HG02852 (cell line): ENCODE measurements around the gene PDSS2.
"Not testable (repeated sequence)": the region's sequence is repeated elsewhere in the genome, so short reads cannot be mapped to it uniquely, and the experiment has no call there.

Experiments used
- ATAC-seq: cut with Tn5 transposase; IDR thresholded peaks from one replicate; pipeline ENCODE4 v1.9.1; 2021; ENCODE audit warnings: mild to moderate bottlenecking, moderate library complexity; ENCODE audit not compliant: unreplicated experiment

Gene PDSS2

GRCh38 chr6:107230448-107230847 lies 228.9 kb downstream of the PDSS2 start:
- ATAC-seq = no peak

GRCh38 chr6:107230024-107230423 lies 229.3 kb downstream of the PDSS2 start:
- no peak for ATAC-seq

DNA sequence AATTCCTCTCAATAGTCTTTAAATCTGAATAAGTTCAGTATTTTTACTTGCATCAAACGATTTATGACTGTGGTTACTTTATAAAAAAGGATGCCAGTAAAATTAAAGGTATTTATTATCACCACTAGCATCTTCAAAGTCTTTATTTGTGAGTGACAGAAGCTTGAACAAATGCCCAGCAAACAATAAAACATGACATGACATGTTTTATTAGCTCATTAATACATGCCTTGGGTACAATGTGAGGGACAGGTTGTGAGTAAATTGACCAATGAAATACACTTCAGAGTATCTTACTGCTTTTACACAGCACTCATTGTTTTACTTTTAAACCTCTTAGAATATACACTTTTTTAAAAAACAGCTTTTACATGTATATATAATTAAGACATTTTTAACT lies 230.6 kb downstream of the PDSS2 start:
- no peak for ATAC-seq

- ATAC-seq = no peak
Measured at GRCh38 chr6:107221519-107221918, 237.8 kb downstream of the PDSS2 start.

GRCh38 chr6:107219851-107220250 lies 239.5 kb downstream of the PDSS2 start:
- ATAC-seq = no peak

DNA sequence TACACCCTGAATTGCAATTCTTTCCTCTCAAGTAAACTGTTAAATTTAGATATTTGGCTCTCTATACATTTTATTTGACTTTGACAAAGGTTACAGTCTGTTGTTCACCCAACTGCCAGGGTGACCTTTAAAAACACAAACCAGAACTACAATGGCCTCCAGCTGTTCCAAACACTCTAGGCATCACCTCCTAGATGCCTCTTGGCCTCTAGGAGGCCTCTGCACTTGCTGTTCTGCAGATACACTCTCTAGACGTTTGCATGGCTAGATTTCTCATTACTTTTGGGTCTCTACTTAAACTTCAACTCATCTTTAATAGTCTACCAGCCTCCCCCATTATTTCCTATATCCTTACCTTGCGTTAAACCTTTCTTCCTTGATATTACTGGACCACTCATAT lies 241.2 kb downstream of the PDSS2 start:
- ATAC-seq = no peak

DNA sequence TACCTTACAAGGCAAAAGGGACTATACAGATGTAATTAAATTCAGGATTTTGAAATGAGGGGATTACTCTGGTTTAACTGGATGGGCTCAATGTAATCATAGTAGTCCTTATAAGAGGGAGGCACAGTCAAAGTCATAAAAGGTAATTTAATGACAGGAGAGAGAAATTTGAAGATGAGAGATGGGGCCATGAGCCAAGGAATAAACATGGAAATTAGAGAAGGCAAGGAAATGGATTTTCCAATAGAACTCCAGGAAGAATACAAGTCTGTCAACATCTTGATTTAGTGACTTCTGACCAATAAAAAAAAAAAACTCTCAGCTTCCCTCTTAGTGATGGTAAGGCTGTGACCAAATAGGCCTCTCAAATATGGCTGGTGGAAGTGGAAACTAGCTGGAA lies 242.1 kb downstream of the PDSS2 start:
- ATAC-seq = no peak

GRCh38 chr6:107216197-107216933 lies 243.0 kb downstream of the PDSS2 start:
- no peak for ATAC-seq

GRCh38 chr6:107215334-107215733 lies 244.0 kb downstream of the PDSS2 start:
- ATAC-seq = no peak

DNA sequence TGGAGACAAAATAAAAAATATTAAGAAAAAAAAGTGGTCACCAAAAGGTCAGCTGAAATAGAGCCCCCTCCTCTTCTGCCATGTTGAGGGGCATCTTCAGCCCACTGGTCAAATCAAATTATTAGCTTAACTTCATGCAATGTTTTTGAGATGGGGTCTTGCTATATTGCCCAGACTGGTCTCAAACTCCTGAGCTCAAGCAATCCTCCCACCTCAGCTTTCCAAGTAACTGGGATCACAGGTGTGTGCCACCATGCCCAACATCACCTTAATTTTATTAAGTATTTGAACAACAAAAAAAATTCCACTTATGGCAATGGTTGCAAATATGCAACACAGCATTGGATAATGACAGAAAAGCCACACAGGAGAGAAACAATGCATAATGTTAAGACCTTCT lies 244.7 kb downstream of the PDSS2 start:
- no peak for ATAC-seq

- no peak for ATAC-seq
Measured at GRCh38 chr6:107209406-107210305, 249.7 kb downstream of the PDSS2 start.

- ATAC-seq = no peak
Measured at GRCh38 chr6:107207251-107207873, 252.0 kb downstream of the PDSS2 start.

DNA sequence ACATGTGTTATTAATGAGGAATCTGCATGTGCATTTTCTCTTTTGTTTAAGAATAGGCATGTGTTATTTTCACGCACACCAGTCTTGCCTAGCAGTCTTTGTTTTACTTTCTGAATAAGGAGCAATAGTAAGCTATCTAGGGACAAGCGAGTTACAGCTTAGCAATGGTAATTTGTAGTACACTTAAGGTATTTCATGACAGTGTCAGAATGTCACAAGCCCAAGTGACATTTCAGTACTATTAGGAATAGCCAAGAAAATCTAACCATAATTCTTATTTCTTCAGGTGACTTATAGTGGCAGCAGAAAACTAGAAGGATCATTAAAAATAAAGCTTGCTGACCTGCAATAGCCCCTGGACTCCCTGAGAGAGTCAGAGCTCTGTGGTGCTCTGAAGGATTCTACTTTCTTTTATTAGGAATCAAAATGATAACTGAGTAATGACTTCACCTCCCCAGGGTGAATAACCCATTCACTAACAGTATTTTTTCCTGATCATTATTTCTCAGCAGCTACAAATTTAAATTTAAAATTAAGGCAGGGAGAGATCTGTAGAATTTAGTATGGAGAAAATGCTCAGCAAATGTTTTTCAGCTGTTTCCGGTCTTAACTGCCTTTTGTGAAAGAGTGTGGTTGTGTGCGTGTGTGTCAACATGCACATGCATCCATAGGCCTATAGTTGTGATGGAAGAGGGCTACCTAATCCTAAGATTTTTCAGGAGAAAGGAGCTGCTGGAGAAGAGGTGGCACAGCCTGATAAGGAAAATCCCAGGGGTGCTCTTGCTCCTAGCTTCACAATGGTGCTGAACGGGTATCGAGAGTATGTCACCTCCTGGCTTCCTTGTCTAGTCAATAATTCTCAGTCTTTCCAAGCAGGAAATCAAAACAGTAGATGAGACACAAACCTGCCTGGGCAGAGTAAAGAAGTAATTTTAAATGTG lies 254.0 kb downstream of the PDSS2 start:
- no peak for ATAC-seq

DNA sequence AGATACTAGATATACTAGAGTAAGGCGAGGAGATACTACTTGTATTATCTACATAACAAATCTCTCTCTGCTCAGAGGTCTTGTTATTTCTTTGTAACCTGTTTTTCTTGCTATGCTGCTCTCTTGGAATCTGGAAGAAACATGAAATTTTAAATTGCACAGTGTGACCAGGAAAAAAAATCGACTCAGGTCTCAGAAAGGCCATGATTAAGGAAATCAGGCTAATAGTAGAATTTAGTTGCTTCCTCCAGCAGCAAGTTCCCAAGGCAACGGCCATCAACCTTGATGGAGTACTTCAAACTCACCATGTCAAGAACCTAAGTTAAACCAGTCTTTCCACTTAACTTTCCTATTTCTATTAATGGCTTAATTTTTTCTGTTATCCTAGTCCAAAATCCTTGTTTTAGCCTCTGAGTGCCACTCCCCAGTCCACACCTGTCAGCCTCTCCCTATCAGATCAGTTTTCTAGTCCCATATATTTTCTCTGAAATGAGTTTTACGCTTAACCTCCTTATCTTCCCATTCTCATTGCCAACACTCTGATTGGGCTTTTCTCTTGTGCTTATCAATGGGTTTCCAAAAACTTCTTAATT lies 256.4 kb downstream of the PDSS2 start:
- ATAC-seq = no peak

GRCh38 chr6:107198631-107199416 lies 260.5 kb downstream of the PDSS2 start:
- ATAC-seq = no peak

- no peak for ATAC-seq
Measured at GRCh38 chr6:107196152-107196551, 263.2 kb downstream of the PDSS2 start.

- not testable (repeated sequence) for ATAC-seq
Measured at GRCh38 chr6:107194723-107195122, 264.6 kb downstream of the PDSS2 start.

DNA sequence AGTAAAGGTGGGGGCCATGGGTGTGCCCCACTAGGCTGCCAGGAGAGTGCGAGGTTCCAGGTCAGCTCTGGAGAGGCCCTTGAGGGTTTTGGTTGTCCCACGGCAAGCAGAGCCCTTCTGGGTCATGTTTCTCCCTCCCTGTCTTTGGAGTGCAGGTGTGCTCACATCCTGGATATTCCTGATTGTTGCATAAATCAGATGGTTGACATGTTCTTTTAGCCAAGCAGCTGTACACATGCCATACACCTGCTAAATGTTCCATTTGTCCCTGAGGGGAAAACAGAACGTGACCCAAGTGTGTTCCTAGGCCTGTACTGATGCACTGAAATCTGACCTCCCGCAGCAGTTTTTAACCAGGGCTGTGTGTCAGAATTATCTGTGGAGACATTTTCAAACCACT lies 266.5 kb downstream of the PDSS2 start:
- no peak for ATAC-seq

DNA sequence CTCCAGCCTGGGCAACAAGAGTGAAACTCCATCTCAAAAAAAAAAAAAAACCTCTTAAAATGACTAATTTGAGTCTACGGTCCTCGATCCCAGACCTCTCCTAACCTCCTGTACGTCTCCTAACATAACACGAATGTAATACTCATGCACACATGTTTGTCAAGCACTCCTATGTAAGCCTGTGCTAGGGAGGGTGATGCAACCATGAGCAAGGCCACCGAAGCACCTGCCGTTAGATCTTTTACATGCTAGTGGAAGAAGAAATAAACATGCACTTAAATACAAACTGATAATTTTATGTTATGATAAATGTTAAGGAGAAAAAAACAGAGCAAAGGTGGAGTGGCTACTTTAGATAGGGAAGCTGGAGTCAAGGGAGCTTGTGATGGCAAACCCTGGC lies 271.7 kb downstream of the PDSS2 start:
- no peak for ATAC-seq
